ENCODE data around the gene ACP7. TPM values are rescaled to one million over a fixed set of nuclear protein-coding genes. Genes with fewer than 3 reads are reported as not detected.

The ACP7 gene
- total and polyA plus RNA-seq, 7 donors = 0.07 TPM; not detected in 6

- WGBS, 3 donors = 94 to 97% (median 94%) methylated on average over 8 of the region's 8 CpGs
- no peaks in the 10 kb centered on the region for H3K4me1 ChIP-seq
- H3K9me3 ChIP-seq = no peaks in the 10 kb centered on the region
- no peak for ATAC-seq
- no peaks in the 10 kb centered on the region for H3K36me3 ChIP-seq (ENCODE audit: insufficient read depth in 1 of 2, low read depth in 1 of 2)
- DNase-seq = no peak
- H3K27ac ChIP-seq = no peak overlapping the region
- no peaks in the 10 kb centered on the region for H3K27me3 ChIP-seq (ENCODE audit: insufficient read depth in 3 of 3, low read length in 2 of 3)
- intact Hi-C loops (cut with DNase I) = no loop called here
- no peak for TF ChIP-seq CTCF (IDR thresholded peaks at IDR 0.05)
- no peak overlapping the region for H3K4me3 ChIP-seq
Measured at GRCh38 chr19:39150235-39150634, 66.1 kb downstream of the ACP7 start.

- no peaks in the 10 kb centered on the region for H3K9me3 ChIP-seq
- no peaks in the 10 kb centered on the region for H3K4me1 ChIP-seq
- intact Hi-C loops (cut with DNase I) = no loop called here
- ATAC-seq (no peak), DNase-seq (no peak)
- no peak for TF ChIP-seq CTCF (IDR thresholded peaks at IDR 0.05)
- 78 to 86% (median 81%) methylated on average over 26 of the region's 26 CpGs for WGBS, 3 donors
- no peak overlapping the region for H3K27ac ChIP-seq
- H3K4me3 ChIP-seq = no peak overlapping the region
- no peaks in the 10 kb centered on the region for H3K27me3 ChIP-seq (ENCODE audit: insufficient read depth in 3 of 3, low read length in 2 of 3)
- H3K36me3 ChIP-seq (ENCODE audit: insufficient read depth in 1 of 2, low read depth in 1 of 2) = no peaks in the 10 kb centered on the region
Measured at GRCh38 chr19:39150807-39151600, 66.8 kb downstream of the ACP7 start.

GRCh38 chr19:39152066-39152465, 67.9 kb downstream of the ACP7 start:
- ATAC-seq (no peak), DNase-seq (no peak)
- H3K36me3 ChIP-seq (ENCODE audit: insufficient read depth in 1 of 2, low read depth in 1 of 2) = no peaks in the 10 kb centered on the region
- no peak overlapping the region for H3K27ac ChIP-seq
- intact Hi-C loops (cut with DNase I) = no loop called here
- H3K27me3 ChIP-seq (ENCODE audit: insufficient read depth in 3 of 3, low read length in 2 of 3) = no peaks in the 10 kb centered on the region
- 92 to 96% (median 93%) methylated on average over 10 of the region's 10 CpGs for WGBS, 3 donors
- no peak for TF ChIP-seq CTCF (IDR thresholded peaks at IDR 0.05)
- no peaks in the 10 kb centered on the region for H3K9me3 ChIP-seq
- no peaks in the 10 kb centered on the region for H3K4me1 ChIP-seq
- H3K4me3 ChIP-seq = no peak overlapping the region

GRCh38 chr19:39154100-39154628, 70.0 kb downstream of the ACP7 start:
- Histone ChIP-seq H3K27me3 (ENCODE audit: insufficient read depth in 3 of 3, low read length in 2 of 3) (no peaks in the 10 kb centered on the region), H3K9me3 (no peaks in the 10 kb centered on the region), H3K36me3 (ENCODE audit: insufficient read depth in 1 of 2, low read depth in 1 of 2) (no peaks in the 10 kb centered on the region), H3K4me3 (no peak overlapping the region), H3K4me1 (no peaks in the 10 kb centered on the region), H3K27ac (no peak overlapping the region)
- WGBS, 3 donors = 76 to 82% (median 80%) methylated on average over 13 of the region's 13 CpGs
- intact Hi-C loops (cut with DNase I) = no loop called here
- ATAC-seq = no peak
- DNase-seq = no peak
- TF ChIP-seq CTCF (IDR thresholded peaks at IDR 0.05) = no peak

Measured in psoas muscle (tissue), 8 donors.